ENCODE measurements around the gene MEG3.

DNA sequence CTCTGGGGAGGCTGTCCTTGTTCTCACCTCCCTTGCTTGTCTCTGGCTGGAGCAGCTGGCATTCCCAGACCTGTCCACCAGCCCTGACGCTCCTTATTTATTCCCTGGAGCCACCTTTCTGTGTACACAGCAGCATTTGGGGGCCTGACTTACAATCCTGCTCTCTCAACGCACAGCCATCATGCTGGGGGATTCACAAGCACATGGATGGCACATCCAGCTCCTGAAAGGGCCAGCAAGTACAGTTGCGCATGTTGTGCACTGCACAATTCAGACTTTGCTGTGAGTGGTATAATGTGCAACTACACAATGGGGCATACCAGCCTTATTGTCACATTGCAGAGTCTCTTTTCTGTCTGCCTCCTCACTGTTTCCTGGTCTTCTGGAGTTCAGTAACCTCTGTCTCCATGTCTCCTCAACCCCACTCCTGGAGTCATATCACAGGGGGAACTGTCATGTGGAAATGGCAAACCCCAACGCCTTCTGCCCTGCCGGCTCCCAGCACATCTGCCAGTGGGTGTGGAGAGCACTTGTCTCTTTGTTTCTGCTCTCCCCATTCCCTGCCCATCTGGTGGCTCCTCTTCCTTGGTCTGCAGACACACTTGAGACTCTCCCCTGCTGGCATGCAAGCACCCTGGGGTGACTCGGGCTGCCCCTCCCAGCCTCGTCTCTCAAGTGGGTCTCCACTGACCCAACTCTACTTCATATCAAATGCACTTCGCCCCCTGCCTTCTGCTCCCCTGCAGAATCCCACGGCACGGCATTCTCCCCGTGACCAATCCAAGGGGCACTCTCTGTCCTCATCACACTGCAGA is 41.2 kb upstream of the MEG3 start:
- TF ChIP-seq POLR2A (IDR thresholded peaks at IDR 0.05) (no peak), CTCF (IDR thresholded peaks at IDR 0.05) (no peak)

Measured in lower leg skin (tissue), 3 donors.